Testis (tissue), 2 donors: ENCODE measurements around the gene PAX3.

ENCODE experiments used
- POLR2A ChIP-seq: fragments of 450-650 bp; IDR thresholded peaks from one replicate; pipeline ENCODE4 v1.6.1; 2017; ENCODE audit warnings: antibody characterized with exemption, mild to moderate bottlenecking, moderate library complexity
- TF ChIP-seq, protein P1 (sequence below), 3 experiments: fragments of 450-650 bp in 2 of 3; fragments of 200-600 bp in 1 of 3; sonication (generic) in 1 of 3; IDR thresholded peaks; one replicate each; pipeline ENCODE4 v1.5.1; 2016 to 2019; ENCODE audit warnings: antibody characterized with exemption in 3 of 3, mild to moderate bottlenecking in 2 of 3, moderate library complexity in 1 of 3

DNA sequence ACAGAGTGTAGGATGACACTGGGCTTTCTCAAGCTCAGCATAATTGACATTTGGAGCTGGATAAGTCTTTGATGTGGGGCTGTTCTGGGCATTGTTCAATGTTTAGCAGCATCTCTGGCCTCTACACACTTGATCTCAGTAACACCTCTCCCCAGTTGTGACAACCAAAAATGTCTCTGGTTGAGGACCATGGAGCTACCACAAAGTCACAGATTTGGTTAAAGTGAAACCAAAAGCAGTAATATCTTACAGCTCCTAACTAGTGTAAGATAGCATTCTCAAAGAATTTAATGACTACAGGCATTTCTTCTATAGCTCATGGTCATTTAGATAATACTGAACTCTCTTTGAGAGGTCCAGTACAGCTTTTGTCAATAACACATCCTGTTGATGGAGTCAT is 23.4 kb upstream of the PAX3 start:
- TF ChIP-seq, protein P1, sequence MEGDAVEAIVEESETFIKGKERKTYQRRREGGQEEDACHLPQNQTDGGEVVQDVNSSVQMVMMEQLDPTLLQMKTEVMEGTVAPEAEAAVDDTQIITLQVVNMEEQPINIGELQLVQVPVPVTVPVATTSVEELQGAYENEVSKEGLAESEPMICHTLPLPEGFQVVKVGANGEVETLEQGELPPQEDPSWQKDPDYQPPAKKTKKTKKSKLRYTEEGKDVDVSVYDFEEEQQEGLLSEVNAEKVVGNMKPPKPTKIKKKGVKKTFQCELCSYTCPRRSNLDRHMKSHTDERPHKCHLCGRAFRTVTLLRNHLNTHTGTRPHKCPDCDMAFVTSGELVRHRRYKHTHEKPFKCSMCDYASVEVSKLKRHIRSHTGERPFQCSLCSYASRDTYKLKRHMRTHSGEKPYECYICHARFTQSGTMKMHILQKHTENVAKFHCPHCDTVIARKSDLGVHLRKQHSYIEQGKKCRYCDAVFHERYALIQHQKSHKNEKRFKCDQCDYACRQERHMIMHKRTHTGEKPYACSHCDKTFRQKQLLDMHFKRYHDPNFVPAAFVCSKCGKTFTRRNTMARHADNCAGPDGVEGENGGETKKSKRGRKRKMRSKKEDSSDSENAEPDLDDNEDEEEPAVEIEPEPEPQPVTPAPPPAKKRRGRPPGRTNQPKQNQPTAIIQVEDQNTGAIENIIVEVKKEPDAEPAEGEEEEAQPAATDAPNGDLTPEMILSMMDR (IDR thresholded peaks at IDR 0.05): no peak
- no peak for TF ChIP-seq POLR2A
